NCI-H774 (cell line): ENCODE results near the gene AFF3.

Experiments used
- DNase-seq: peaks from one replicate; lab custom pipeline; 2025; lab: John Stamatoyannopoulos, UW

AFF3 gene

GRCh38 chr2:99883358-99883757 lies 259.0 kb downstream of the AFF3 start:
- DNase-seq, result no peak

DNA sequence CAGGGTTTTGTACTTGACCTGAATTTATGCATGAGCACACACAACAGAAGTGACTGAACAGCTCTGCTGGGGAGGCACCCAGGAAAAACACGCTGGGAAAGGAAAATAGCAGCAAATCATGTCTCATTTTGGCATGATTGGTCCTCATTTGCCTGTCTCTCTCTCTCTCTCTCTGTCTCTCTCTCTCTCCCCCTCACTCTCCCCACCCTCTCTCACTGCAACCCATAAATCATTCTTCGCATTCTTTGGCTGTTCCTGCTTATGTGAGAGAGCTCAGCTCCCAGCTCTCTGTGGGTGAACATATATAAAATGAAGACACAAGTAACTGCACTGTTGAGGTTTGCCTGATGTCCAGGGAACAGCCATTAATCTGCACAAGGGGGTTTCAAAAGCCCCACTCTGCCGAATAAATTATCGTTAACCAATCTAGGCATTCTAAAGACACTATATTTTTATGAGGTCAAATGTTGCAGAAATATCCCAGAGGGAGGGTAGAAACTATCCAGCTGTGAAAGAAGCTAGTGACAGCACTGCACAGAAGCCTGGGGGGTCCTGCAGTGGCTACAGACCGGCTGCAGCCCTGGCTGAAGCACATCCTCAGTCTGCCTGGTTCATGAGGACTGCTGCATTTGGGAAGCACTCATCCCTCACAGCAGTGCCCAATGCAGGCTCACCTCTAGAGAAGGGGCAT lies 260.3 kb downstream of the AFF3 start:
- peak; percentile 5 for DNase-seq

DNA sequence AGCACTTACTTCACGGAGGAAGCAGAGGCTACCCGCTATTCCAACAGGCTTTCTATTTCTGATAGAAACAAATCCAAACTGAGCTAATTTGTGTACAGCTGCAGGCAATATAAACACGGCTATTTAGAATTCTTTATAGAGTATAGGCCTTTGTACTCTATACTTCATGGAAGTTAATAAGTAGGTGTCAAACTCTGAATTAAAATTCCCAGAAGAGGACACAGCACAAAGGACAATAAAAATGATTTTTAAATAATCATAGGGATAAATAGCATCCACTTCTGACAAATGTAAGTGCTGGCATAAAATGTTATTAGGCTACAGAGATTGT lies 261.5 kb downstream of the AFF3 start:
- peak; percentile 6 for DNase-seq

- no peak for DNase-seq
Observed at GRCh38 chr2:99880148-99880963, 262.0 kb downstream of the AFF3 start.

DNA sequence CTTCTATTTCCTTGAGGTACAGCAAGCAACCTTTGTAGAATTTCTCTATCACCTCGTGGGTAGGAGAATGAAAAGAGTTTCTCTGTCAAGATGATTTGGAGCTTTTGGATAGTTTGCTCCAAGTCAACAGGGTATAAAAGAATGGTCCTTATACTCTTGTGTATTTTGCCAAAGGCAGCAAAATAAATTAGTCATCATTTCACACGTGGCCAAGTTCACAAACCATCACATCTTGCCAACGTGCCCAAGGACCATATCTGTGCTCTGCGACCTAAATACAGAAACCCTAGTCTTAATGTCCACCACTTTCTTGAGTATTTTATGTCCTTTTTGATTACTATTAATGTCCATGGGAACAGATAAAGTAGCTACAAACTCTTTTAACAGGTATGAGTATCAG lies 262.9 kb downstream of the AFF3 start:
- DNase-seq, result no peak

DNA sequence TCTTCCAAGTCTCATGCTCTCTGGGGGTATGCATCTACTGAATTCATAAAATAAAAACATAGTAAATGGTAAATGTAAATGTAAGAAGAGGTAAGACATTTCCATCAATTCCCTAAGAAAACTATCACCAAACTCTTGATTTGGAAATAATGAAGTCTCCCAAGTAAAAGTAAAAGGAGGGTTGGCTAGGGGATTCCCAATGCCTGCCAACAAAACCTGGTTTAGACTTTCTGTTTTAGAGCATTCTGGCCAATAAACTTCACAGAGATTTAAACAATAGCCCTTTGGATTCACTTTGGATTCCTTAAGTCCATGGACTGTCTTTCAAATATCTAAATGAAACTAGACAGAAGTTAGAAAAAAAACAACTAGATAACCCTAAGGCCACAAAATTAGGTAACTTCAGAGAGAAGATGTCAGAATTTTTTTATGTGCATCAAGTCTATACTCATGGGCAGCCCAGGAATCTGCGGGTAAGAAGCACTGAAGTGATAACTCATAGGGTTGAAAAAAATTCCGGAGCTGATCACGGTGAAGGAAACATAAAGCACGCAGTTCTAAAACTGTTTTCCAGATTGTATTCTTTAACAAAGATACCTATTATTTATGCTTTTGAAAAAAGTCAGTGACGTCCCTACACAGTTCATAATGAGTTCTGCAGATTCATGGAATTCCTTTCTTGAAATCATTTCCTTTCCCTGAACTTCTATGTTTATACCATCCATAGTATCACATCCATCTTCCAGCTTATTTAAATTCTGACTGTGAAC lies 263.6 kb downstream of the AFF3 start:
- no peak for DNase-seq

- no peak for DNase-seq
Observed at GRCh38 chr2:99877963-99878362, 264.4 kb downstream of the AFF3 start.

DNA sequence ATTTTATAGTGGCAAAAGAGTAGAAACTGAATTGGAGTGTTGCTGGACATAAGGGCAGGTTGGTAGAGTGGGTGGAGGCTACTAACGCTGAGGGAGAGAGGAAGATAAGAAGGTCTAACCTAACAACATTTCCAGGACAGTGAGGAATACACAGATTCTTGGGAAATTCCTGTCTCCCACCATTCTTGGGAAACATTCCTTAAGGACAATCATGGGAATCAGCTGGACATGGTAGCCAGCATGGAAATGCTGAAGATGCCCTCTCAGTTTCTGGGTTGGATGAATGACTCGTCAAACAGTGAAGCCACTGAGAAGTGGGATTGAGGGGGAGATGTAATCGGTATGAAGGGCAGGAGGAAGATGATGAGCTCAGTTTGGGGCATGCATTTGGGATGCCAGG lies 265.4 kb downstream of the AFF3 start:
- no peak for DNase-seq

GRCh38 chr2:99875627-99876201 lies 266.7 kb downstream of the AFF3 start:
- DNase-seq, result no peak

DNA sequence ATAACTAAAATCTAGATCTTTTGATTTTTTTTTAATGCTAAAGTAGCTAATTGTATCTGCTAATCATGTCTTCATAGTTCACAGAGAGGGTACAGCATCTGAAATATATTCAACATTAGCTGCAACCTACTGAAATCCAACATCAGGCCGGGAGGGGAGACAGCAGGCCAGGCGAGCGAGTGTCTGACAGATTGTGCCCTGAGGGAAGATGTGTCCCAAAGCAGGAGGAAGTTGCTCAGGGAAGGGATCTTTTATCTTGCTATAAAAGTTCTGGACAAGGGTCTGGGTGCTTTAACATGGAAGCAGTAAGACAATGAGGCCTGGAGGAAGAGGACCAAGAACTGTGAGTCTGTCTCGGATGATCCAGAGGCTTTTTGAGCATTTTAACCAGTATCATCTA lies 274.1 kb downstream of the AFF3 start:
- no peak for DNase-seq

DNA sequence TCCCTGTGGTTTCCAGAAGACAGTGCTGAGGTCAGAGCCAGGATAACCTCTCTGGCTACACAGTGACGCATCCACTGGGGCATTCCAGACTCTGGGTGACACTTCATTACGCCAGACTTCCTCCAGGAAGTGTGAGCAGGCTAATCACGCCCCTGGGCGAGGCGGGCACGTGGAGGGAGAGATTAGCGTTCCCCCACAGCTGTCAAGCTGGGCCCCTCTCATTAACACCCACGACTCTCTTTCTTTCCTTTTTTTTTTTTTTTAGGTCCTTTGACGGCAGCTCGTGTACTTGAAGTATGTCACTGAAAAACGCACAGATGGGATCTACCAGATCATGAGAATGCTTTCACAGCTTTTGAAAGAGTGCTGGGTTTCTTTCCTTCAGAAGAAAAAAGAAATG lies 274.6 kb downstream of the AFF3 start:
- DNase-seq, result no peak

DNA sequence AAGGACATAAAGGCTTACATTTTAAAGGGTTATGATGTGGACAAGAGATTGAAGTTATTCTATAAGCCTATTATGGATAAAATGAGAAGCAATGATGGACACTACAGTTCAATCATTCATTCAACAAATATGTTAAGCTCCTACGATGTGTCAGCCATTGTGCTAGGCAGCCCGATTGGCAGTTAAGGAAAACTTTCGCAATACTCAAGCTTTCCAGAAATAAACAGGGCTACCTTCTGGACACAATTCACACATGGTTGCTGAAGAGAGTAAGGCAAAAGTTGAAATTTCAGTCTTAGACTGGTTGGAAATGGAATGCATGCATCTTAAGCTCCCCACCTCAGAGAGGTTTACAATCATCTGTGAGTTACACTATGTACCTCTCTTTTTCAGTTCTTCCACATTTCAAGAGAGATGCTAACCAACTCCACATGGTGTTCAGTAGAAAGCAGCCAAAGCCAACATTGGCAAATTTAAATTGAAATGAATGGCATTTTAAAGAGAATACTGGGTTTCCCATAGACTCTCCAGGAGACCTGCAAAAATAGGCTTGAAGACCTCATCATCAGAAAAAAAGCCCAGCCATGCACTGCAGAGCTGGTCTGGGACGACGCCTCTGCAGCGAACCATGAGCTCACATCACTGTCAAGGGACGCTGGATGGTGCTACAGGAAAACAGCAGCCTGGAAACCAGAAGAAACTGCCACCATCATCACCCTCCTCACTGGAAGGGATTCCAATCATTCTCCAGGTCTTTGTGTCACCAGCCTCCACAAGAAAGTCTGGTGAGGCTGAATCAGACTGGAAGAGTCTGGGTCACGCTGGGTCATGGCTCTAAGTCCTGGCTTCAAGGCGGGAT lies 276.3 kb downstream of the AFF3 start:
- DNase-seq, result no peak

GRCh38 chr2:99864561-99865553 lies 277.5 kb downstream of the AFF3 start:
- no peak for DNase-seq

- no peak for DNase-seq
Observed at GRCh38 chr2:99863903-99864270, 278.5 kb downstream of the AFF3 start.

GRCh38 chr2:99863236-99863902 lies 279.0 kb downstream of the AFF3 start:
- no peak for DNase-seq

- no peak for DNase-seq
Observed at GRCh38 chr2:99862566-99862965, 279.8 kb downstream of the AFF3 start.

DNA sequence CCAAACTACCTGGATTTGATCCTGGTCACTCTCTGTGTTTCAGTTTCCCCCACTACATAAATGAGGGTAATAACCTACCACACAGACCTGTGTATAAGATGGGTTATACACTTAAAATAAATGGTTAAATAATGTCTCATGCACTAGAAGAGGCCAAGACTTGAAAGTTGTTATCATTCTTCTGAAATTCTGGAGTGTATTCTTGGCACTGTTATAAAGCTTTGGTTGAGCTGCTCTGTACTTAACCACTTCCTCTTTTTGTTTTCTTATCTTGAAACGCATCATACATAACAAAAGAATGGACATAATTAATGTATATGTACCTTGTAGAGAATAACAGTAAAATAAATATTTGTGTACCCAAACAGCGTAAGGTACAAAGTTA lies 281.0 kb downstream of the AFF3 start:
- no peak for DNase-seq

DNA sequence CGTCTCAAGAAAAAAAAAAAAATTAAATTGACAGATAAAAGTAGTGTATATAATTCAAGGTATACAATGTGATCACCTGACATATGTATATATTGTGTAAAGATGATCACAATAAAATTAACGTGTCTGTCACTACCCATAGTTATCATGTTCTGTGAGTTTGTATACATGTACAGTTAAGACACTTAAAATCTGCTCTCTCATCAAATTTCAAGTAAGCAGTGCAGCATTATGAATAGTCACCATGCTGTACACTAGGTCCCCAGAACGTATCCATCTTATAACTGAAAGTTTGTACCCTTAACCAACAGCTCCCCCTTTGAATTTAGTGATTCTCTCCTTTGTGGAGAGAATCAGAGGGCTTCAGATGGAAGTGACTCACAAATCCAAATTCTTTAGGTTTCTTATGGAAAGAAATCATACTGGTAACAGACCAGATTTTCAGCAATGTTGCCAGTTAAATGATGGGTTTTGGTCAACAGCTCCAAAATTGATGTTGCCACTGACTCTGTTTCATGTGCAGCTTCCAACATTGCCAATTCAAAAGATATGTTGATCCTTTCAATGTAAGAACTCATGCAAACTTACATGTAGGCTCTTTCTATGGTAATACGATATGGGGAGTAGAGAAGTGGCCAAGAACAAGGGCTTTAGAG lies 281.5 kb downstream of the AFF3 start:
- DNase-seq, result no peak

DNA sequence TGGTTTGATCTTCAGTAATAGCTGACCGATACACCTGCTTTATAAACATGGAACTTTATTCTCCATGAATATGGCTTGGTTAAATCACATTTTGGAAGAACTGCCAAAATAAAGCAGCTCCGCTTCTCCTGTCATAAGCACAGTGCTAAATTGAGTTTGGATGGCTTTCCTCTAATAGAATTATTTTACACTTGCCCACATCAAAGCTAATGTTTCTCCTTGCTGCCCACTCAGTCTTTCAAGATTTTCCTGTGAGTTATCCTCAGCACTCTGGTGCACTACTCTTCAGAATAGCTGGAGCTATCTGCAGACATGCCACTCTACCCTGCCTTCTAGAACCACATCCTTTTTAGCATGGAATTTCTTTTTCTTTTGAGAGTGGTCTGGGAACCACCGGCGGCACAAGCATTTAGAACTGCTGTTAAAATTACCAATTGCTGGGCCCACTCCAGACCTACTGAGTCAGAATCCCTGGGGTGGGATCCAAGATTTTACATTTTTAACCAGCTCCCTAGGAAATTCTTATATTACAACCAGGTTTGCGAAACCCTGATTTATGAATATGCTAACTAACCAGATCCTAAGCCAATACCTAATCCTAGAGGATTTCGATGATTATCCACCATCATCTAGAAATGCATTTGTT lies 283.3 kb downstream of the AFF3 start:
- DNase-seq, result no peak
